Raji (cell line): ENCODE data around the gene PCSK5.

ENCODE experiments used
- POLR2A ChIP-seq: IDR thresholded peaks from 2 replicates; pipeline ENCODE4 v1.6.1; 2011; ENCODE audit warnings: low read depth, low read length, control low read depth; ENCODE audit not compliant: insufficient read depth

The PCSK5 gene

GRCh38 chr9:76370396-76371023 lies 480.0 kb downstream of the PCSK5 start:
- no peak for TF ChIP-seq POLR2A

GRCh38 chr9:76371901-76372300 lies 481.4 kb downstream of the PCSK5 start:
- TF ChIP-seq POLR2A: no peak

- TF ChIP-seq POLR2A: no peak
Measured at GRCh38 chr9:76372336-76372735, 481.9 kb downstream of the PCSK5 start.

GRCh38 chr9:76373173-76373783 lies 482.8 kb downstream of the PCSK5 start:
- TF ChIP-seq POLR2A: no peak

GRCh38 chr9:76373784-76374474 lies 483.5 kb downstream of the PCSK5 start:
- TF ChIP-seq POLR2A: no peak

GRCh38 chr9:76374783-76375559 lies 484.5 kb downstream of the PCSK5 start:
- TF ChIP-seq POLR2A: no peak

GRCh38 chr9:76377791-76378190 lies 487.3 kb downstream of the PCSK5 start:
- no peak for TF ChIP-seq POLR2A

GRCh38 chr9:76378367-76379073 lies 488.0 kb downstream of the PCSK5 start:
- no peak for TF ChIP-seq POLR2A

GRCh38 chr9:76379494-76379893 lies 489.0 kb downstream of the PCSK5 start:
- TF ChIP-seq POLR2A: no peak

- TF ChIP-seq POLR2A: no peak
Measured at GRCh38 chr9:76390656-76391055, 500.2 kb downstream of the PCSK5 start.

- peak; percentile 73 for TF ChIP-seq POLR2A
Measured at GRCh38 chr9:76394195-76394959, 503.9 kb downstream of the PCSK5 start, which contains the start of gene RFK. RFK (minus strand) TSS chr9:76394426; CDS start chr9:76394171, 255 bp downstream.

- no peak for TF ChIP-seq POLR2A
Measured at GRCh38 chr9:76394960-76395252, 504.4 kb downstream of the PCSK5 start.

GRCh38 chr9:76395381-76395780 lies 504.9 kb downstream of the PCSK5 start:
- TF ChIP-seq POLR2A: no peak

- TF ChIP-seq POLR2A: no peak
Measured at GRCh38 chr9:76396144-76396543, 505.7 kb downstream of the PCSK5 start.
